HG03196 (cell line): ENCODE results near the gene DOCK11.

ENCODE experiments used
- ATAC-seq: cut with Tn5 transposase; IDR thresholded peaks from one replicate; pipeline ENCODE4 v1.9.1; 2021; ENCODE audit not compliant: unreplicated experiment

DOCK11 gene

GRCh38 chrX:118499295-118499694 is 3.7 kb downstream of the DOCK11 start:
- ATAC-seq = no peak

GRCh38 chrX:118502161-118502789 is 6.7 kb downstream of the DOCK11 start:
- no peak for ATAC-seq

DNA sequence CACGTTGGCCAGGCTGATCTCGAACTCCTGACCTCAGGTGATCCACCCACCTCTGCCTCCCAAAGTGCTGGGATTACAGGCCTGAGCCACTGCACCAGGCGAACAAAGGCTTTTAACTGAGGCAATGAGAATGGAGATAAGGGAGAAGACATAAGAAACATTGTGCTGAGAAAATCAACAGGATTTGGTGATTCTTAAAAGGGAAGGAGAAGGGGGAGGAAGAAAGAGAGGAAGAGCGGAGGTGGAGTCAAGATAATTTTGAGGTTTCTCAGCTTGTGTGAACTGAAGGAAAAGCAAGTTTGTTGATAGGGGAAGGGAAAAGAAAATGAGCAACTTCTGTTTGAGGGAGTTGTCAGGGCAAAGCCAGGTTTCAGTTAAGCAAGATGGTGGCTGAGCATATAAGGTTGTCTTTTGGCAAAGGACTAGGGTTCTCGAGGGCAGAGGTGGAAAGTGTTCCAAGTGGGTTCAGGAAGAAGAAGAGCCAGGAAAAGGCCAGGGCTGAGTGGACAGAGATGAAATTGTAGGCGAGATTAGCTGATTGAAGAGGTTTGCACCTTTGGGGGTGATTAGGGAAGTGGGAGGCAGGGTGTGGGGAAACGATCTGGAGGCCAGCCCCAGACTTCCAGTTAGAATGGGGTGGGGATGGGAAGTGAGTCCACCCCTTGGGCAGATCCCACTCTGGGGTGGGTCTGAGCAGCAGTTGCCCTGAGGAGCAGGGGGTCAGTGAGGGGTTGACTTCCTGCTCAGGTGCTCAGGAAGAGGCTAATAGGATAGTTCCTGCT is 7.8 kb downstream of the DOCK11 start:
- ATAC-seq = no peak

DNA sequence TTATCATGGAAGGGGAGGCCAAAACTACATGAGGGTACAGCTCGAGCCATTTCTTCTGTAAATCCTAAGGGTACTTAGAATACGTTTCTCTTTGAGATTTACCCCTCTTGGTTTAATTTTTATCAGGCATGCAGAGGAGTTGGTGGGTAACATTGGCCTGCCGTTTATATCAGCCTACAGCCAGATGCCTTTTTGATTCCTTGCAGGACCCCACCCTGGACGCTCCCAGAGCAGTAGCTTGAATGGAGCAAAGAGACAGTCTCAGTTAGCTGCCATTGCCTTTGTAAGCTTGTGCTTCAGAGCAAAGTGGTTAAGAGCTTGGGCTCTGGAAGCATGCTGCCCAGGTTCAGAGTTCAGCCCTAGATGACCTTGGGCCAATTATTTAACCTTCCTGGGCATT is 9.0 kb downstream of the DOCK11 start:
- ATAC-seq = no peak

- no peak for ATAC-seq
Measured at GRCh38 chrX:118506805-118507480, 11.3 kb downstream of the DOCK11 start.

DNA sequence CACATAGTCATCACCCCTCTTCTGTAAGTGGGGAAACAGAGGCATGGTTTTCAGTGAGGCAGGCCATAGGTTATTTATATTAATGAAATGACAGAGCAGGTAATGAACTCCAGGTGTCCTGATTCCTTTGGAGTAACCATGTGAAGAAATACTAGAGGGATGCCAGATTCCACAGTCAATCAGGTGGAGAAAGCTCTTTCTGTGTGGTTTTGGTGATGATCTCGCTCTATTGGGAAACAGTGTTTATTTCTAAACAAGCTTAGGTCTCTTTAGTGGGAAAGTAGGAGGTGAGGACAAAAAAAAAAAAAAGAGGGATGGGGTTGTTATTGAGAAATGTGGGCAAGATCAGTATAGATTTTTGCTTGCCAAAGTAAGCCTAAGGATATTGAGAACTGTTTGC is 12.2 kb downstream of the DOCK11 start:
- ATAC-seq = no peak

GRCh38 chrX:118508221-118508620 is 12.6 kb downstream of the DOCK11 start:
- no peak for ATAC-seq

DNA sequence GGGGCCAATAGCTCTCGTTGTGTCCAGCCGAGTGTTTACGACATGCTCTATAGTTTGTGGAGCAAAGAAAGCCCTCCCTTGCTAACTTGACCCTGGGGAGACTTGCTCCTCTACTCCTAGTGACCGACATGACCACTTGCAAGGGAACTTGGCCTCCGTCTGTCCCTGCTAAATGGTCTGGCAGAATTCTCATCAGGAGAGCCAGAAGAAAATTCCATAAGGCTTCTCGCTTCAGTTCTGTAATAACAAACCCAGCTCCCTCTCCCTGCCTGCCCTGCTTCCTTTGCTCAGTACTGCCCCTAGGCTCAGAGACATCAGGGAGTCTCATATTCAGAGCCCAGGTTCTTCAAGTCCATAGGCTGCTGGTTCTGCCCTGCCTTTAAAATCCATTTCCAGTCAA is 13.0 kb downstream of the DOCK11 start:
- ATAC-seq = no peak

GRCh38 chrX:118510111-118510510 is 14.5 kb downstream of the DOCK11 start:
- no peak for ATAC-seq

DNA sequence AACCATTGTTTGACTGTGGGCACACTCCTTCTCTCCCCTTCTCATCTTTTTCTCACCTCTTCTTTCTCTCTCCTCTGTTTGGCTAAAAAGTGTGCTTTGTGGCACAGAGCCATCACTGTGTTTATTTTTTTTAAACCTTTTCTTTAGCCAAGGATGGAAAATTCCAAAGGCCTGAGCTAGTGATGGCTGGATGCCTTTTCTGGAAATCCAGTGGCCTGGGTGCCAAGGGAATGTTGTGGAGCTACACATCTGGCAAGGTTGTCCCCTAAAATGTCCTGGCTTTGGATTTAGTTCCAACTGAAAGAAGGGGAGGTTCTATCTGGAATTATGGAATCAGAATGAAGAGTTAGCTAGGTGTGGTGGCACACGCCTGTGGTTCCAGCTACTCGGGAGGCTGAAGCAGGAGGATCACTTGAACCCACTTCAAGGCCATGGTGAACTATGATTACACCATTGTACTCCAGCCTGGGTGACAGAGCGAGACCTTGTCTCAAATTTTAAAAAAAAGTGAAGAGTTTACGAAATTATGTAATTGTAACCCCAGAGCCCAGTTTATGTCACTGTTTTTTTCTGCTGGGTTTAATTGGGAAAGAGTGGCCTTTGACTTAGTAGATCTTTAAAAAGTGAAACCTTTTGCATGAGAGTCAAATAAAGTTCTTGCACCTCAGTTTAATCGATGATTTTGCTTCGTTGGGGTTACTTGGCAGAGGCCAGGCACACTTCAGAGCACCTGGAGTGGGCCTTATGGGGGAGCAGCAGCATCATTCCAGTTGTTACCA is 17.7 kb downstream of the DOCK11 start:
- no peak for ATAC-seq

DNA sequence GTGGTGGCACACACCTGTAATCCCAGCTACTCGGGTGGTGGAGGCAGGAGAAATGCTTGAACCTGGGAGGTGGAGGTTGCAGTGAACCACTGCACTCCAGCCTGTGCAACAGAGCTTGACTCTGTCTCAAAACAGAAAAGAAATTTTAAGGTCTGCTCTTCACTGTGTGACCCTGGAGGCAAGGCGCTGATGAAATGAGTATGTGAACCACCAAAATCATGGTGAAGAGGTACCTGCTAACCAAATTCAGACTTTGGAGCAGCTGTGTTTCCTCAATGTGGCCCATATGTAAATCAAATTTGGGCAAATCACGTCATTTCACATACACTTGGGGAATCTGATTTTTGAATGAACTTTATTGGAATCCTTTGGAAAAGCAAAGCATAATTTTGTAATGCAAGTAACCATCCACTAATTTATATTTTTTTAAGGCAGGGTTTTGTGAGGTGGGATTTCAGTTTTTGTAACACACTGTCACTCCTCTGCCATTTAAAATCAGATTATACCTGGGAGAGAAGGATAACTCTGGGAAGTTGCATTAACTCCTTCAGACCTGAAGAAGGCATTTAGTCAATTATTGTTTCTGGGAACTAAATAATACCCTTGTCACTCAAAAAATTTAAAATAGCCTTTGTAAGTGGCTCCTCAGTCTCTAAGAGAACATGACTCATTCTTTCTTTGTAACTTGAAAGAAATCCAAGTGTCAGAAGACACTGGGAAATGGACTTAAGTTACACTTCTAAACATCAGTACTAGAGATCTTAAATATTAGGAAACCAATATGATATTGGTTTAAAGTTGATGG is 24.0 kb downstream of the DOCK11 start:
- no peak for ATAC-seq

DNA sequence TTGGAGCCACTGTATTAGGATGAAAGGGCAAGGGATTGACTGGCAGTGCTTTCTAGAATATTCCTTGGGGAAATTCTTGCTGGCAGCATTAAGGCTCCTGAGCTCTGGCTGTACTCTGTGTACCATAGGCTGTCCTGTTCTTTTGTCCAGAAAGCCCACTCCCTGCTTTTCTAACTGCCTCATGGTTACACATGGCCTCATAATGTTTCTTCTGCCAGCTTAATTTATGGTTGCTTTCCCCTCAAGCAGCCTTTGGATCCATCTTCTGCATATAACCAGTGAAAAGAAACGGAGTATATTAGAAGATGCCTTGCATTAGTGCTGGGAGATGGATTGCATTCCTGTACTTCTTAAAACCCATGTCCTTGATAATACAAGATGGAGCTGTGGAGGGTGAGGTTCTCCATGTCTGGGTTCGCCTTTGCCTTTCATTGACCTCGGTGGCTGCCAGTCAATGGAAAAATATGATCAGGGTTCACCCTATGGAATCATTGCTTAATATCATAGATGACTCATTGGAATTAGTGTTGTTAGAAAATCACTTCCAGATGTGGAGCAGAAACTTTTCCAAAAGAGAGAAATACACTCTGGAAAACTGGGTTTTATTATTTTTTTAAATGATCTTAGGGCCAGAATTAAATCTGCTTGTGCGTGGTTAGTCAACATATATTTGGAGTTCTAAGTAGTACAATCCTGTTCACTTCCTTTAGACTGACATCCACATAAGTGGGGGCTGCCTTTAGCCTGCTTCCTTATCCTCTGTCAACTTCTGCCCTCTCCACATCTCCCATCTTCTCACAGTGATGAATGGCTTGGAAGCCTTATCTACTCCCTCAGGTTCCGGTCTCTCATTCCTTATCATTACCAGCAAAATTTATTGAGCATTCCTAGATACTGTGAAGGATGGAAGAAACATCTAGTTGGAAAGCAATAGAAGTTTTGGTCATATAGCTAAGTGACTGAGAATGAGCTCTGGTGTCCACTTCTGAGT is 24.9 kb downstream of the DOCK11 start:
- ATAC-seq = no peak

- no peak for ATAC-seq
Measured at GRCh38 chrX:118521435-118521834, 25.8 kb downstream of the DOCK11 start.

DNA sequence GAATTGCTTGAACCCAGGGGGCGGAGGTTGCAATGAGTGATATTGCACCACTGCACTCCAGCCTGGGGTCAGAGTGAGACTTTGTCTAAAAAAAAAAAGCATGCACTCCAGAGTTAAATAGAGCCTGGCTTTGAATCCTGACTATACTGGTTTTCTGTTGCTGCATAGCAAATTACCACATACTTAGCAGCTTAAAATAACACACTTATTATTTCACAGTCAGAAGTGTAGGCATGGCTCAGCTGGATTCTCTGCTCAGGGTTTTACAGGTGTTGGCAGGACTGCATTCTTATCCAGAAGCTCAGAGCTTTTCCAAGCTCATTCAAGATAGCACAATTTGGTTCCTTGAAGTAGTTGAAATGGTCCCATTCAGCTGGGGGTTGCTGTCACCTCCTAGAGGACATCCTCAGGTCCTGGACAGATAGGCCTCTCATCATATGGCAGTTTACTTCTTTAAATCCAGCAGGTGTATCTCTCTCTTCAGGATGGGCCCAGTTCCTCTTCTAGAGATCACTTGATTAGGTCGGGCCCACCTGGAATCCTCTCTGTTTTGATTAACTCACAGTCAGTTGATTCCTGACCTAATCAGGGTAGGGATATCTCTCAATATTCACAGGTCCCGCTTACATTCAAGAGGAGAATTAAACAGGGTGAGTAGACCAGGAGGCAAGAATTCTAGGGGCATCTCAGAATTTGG is 26.8 kb downstream of the DOCK11 start:
- no peak for ATAC-seq

DNA sequence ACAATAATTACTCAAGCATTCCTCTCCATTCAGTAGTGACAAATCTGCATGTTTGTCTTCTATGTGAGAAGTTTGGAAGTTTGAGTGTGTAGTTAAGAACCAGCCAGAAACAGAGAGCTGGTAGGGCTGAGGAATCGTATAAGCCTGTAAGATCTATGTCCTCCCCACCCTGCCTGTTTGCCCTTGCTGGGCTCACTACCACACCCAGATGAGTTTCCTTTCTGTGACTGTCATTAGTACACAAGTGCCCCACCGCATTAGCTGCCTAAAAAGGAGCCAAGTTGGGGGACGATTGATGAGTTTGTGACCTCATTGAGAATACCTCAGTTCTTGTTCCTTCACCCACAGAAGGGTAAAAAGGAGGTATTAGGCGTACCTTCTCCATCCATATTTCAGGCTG is 28.3 kb downstream of the DOCK11 start:
- ATAC-seq = no peak

DNA sequence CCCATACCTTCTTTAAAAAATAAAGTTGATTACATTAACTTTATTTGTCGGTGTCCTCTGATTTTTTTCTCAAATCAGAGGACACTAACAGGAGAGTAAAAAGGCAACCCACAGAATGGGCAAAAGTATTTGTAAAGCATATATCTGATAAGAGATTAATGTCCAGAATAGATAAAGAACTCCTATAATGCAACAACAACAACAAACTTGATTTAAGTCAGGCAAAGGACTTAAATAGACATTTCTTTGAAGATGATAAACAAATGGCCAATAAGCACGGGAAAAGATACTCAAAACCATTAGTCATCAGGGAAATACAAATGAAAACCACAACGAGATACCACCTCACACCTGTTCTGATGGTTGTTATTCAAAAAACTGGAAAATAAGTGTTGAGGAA is 28.7 kb downstream of the DOCK11 start:
- no peak for ATAC-seq

DNA sequence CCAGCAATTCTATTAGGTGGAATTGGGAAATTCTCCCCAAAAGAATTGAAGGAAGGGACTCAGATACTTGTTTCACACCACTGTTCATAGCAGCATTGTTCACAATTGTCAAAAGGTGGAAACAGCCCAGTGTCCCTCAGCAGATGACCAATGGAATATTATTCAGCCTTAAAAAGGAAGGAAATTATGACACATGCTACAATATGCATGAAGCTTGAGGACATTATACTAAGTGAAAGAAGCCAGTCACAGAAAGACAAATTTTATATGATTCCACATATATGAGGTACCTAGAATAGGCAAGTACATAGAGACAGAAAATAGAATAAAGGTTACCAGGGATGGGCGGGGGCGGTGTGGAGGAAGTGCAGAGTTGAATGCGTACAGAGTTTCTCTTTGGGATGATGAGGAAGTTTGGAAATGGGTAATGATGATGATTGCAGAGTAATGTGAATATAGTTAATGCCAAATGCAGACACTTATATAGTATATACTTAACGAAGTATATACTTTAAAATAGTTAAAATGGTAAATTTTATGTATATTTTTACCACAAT is 29.6 kb downstream of the DOCK11 start:
- ATAC-seq = no peak

DNA sequence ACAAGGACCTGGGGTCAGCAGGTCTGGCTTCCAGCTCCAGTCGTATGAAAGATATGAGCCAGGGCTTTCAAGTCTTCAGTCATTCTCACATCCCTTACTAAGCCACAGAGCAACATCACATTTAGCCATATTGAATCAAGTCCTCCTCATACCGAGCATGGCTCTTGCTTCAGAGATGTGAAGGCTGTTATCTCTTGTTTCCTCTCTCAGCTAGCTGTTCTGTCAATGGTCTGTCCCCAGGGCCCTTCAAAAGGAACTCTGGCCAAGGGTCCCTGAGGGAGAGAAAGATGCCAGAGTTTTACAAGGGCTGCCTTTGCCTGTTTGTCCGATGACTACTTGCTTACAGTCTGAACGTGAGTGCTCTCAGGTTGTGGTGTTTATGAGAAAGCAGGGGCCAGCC is 30.5 kb downstream of the DOCK11 start:
- no peak for ATAC-seq
